SKM-1 treated with dmso at 0.1 percent for 144 hours (cell line): ENCODE results near the gene SH3PXD2A.
"Not testable (repeated sequence)": the region's sequence is repeated elsewhere in the genome, so short reads cannot be mapped to it uniquely, and the experiment has no call there.

Experiments used
- DNase-seq: peaks from one replicate; lab custom pipeline; 2025; ENCODE audit not compliant: unreplicated experiment; lab: John Stamatoyannopoulos, UW

The SH3PXD2A gene

DNA sequence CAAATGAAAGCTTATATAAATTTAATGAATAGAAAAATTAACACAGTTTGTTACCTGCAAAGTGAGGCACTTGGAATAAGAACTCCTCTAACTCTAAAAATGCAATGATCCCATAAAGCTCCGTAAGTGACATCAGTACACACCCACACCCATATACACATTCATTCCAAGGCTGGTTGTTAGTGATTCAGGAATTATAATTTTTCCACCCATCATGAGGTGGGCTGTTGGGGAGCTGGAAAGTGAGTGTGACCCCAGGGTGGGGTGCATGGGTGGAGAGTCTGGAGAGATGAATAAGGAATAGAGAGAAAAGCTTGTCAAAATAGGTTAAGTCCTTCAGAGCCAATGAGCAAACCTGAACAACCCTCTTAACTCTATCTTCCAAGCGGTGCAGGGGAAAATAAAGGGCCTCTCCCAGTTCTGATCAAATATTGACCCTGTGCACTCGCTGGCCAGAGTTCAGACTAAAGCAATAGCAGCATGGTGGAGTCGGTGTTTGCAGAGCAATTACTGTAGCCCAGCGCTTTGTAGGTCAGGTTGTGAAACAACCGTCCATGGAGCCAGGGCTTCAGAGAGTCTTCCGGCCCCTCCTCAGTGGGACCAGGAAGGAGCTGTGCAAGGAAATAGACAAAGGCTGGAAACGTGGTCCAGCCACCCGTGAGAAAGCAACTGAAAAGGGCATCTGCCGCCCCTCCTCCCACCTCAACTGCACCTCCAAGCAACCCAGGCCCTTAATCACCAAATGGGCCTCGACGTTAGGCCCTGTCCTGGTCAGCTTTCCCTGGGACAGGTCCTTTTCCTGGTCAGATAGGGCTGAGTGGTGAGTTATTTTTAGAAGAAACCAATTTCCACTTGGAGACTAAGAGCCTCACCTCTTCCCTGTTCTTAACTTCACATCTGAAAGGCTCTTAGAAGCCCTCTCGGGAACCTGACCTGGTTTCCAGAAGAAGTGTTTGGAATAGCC is 61.2 kb downstream of the SH3PXD2A start:
- DNase-seq = no peak

GRCh38 chr10:103793429-103793828 is 61.9 kb downstream of the SH3PXD2A start:
- DNase-seq = no peak

DNA sequence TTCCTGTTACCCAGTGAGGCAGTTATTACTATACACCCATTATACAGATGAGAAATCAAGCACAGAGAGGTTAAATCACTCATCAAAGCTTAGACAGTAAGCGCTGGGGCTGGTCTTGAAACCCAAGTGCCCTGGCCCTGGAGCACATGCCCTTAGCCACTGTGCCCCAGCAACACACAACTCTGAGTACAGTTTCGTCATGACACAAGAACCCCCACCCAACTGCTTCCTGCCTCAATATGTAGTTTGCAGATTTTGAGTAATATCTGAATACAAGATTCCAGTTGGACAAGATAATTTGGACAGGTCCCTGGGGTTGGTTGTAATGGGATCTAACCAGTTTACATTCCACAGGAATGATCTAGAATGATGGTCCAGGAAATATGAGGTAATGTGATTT is 62.8 kb downstream of the SH3PXD2A start:
- DNase-seq = no peak

GRCh38 chr10:103791858-103792257 is 63.5 kb downstream of the SH3PXD2A start:
- no peak for DNase-seq

DNA sequence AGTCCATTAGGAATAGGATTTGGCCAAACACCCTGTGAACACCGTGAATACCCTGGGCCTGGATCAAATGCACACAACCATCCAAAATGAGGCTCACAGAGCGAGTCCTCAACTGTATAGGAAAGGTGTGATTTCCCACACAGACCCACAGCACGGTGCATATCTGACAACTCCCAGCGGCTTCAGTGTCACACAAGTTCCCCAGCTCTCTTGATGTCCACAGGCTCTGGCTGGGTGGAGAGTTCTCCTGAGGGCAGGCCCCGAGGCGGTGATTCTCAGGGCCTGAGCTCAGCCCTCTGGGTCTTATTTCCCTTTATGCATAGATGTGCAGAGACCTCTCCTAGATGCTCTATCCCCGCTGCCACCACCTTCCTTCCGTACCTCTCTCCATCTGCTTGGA is 64.1 kb downstream of the SH3PXD2A start:
- DNase-seq = no peak

DNA sequence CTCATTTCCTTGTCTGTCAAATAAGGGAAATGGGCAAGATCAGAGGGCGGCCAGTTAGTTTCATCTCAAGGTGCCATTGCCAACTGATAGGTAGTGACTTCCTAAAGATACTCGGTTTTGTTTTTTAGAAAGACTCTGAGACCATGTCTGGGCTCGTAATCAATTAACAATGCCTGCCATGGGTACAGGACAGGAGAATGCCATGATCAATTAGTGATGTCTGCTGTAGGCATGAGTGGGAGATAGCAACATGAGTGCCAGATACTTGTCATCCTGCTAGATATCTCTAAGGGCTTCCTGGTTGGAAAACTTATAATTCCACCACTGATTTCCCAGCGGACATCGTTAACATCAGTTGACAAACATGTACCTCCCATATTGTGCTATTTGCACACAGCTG is 64.8 kb downstream of the SH3PXD2A start:
- no peak for DNase-seq

- no peak for DNase-seq
Measured at GRCh38 chr10:103789771-103790201, 65.6 kb downstream of the SH3PXD2A start.

DNA sequence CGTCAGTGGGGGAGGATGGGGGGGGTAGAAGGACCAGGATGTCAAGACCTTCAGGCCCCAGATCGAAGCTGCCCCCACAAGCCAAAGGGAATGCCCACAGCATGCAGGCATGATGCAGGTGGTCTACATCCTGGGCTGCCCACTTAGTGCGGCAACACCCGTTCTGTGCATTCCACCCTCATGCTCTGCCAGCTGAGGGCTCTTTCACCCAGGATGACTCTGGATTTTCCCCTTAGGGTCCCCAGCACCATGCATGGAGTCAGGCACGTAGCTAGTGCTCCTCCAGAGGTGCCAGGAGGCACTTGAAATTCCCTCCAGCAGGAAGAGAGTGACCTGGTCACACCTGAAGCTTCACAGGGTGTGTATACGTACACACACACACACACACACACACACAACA is 66.2 kb downstream of the SH3PXD2A start:
- no peak for DNase-seq

DNA sequence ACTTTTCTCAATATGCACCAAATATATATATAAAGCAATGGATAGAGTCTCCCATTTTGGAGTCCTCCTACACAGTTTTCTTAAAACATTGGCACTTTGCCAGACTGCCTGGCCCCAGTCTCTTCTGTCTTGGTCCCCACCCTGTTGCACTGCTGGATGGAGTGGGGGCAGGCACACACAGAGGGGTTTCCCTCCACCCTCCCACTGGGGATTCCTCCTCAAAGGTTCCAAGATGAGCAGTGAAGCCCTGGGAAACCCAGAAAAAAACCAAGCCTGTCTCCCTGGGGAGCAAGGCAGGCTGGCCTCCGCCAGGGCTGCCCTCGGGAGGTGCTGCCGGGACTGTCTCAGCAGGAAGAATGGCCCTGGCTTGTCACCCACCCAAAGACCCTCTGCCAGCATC is 68.0 kb downstream of the SH3PXD2A start:
- no peak for DNase-seq

GRCh38 chr10:103786020-103786419 is 69.4 kb downstream of the SH3PXD2A start:
- no peak for DNase-seq

DNA sequence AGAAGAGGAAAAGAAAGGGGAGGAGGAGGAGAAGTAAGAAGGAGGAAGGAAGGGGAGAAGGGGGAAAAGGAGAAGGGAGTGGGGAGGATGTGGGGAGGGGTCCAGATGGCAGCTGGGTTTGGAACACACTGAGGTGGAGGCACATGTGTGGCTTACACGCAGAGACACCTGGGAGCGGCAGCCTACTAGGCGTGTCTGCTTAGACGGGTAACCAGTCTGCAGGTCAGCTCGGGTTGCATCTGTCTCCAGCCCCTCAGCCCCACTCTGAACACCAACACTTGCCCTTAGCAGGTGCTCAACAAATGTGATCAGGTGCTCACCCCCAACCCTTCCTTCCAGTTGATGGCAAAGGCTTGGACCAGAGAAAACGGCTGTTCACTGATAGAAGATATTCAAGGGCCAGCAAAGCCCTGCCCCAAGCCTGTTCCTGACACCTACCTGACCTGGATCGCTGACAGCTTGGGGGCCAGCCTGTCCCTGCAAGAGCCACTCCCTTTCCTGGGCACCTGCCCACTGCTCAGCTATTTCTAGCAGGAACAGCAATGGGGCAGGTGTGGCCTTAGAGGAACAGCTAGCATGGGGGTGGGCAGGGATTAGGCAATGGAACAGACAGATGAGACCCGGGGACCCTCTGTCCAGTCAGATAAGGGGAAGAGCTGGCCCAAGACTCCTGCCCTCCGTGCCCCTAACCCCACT is 70.5 kb downstream of the SH3PXD2A start:
- DNase-seq = no peak

DNA sequence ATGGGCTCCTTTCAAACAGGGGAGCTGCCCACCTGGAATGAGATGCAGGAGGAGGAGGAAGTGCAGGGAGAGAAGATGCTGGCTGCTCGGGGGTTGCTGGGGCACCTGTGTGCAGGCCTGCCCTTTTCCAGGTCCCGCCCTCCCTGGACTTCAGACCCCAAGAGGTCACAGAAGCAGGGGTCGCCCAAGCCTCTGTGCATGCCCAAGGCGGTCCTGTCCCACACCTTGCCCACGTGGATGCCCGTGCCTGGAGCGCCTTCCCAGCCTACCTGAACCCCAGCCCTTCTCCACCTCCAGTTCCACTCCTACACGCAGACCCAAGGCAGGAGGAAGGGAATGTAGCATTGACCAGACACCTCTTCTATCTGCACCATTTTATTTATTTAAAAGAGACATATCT is 71.3 kb downstream of the SH3PXD2A start:
- no peak for DNase-seq

GRCh38 chr10:103783681-103784080 is 71.7 kb downstream of the SH3PXD2A start:
- DNase-seq = no peak

DNA sequence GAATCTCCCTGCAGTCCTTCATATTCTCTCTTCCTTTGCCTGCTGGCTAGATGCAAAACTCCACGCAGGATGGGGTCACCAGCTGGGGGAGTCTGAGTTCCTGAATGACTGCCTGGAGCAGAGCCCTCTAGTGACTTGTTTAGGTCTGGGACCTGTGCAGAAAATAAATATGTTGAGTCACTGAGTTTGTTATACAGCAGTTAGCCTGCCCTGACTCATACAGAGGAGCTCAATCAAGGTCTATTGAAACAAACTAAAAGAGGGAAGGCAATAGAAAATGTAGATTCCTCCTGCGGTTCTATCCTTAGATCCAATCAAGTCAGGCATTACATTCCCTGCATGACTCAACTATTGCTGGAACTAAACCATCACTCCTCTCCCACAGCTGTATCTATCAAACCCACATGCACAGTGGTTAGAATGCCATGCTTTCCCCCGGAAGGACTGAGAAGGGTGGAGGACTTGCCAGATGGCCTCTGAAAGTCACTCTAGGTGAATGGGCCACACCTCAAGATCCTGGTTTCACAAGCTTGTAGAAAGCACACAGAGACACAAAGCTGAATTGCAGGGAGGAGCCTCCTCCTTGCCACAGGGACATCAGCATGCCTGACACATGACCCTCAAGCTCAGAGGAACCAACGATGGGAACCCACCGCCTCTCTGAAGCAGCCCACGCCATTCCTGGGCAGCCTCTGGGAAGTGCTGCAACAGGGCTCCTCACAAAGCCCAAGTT is 73.9 kb downstream of the SH3PXD2A start:
- peak; percentile 44 for DNase-seq

- no peak for DNase-seq
Measured at GRCh38 chr10:103780242-103781149, 74.9 kb downstream of the SH3PXD2A start.

GRCh38 chr10:103778358-103779139 is 76.8 kb downstream of the SH3PXD2A start:
- no peak for DNase-seq

- DNase-seq = no peak
Measured at GRCh38 chr10:103776878-103777591, 78.3 kb downstream of the SH3PXD2A start.

GRCh38 chr10:103775776-103776175 is 79.6 kb downstream of the SH3PXD2A start:
- no peak for DNase-seq

GRCh38 chr10:103772846-103773245 is 82.5 kb downstream of the SH3PXD2A start:
- not testable (repeated sequence) for DNase-seq
